T-helper 1 cell (primary cell): ENCODE data around the gene NHLRC1.
"Not testable (repeated sequence)": the region's sequence is repeated elsewhere in the genome, so short reads cannot be mapped to it uniquely, and the experiment has no call there.

Source experiments
- DNase-seq, 5 donors: peaks; one replicate each; pipeline ENCODE4 v3.0.0-alpha.2; 2012 to 2020
- total RNA-seq, 4 donors: gene quantifications; one replicate each; lab custom pipeline; 2026; lab: John Stamatoyannopoulos, UW

The NHLRC1 gene
- total RNA-seq, result 0.12 to 0.85 (median 0.48) reads per million in 4 donors

DNA sequence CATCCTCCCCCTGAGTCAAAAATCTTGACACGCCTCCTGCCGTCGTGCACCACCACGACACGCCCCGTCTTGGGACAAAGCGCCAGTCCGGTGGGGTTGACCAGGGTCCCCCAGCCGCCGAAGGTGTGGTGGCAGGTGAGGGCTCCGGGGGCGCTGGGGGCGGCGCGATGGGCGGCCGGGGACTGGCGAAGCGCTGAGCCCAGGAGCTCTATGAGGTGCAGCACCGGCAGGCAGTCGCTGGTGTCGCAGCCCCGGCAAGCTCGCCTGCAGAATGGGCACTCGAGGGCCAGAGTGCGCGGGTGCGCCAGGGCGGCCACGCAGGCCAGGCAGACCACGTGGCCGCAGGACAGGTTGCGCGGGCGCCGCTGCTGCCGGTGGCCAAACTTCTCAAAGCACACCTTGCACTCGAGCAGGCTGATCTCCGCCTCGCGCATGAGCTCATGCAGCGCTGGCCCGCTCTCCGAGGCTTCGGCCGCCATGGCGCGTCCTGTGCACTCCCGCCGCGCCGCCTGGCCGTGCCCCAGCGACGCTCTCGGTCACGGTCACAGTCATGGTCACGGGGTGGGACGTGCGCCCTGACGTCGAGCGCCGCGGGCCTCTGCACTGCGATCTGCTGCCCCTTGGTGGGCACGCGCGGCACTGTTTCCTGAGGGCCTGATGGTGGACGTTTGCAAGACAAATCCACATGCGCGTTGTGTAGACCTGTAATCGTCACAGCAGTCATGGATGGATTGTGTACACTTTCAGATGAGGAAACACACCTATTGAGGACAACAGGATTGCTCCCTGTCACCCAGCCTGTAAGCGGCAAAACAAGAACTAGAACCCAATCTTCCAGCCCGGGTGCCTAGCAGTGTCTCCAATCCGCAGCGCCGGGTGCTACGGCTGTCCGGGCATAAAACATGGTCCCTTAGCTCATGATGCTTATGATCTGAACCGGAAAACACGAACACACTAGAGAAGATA is at the start of gene NHLRC1:
TSS of gene NHLRC1 (minus strand) at position 550 of the 966 bp plus-strand sequence. CDS start at position 479, 71 bp downstream.
- DNase-seq, result peak; percentile 28 to 82 (median 54)

DNA sequence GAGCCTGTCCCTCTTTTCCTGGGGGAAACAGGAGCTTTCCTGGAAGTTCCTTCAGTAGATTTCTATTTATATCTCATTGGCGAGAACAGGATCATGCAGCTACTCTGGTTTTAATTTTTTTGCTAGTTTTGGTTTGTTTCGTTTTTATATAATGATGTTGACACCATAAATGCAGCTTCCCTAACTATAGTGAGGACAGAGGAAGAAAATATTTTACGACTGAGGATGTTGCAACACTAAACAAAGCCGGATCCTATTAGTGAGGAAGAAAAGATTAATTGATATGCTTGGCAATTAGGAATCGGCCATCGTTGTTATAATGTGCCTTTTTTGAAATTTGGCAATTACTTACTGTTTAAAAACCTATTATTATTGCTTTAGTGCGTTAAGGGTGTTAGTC is 49.4 kb upstream of the NHLRC1 start:
- no peak for DNase-seq

DNA sequence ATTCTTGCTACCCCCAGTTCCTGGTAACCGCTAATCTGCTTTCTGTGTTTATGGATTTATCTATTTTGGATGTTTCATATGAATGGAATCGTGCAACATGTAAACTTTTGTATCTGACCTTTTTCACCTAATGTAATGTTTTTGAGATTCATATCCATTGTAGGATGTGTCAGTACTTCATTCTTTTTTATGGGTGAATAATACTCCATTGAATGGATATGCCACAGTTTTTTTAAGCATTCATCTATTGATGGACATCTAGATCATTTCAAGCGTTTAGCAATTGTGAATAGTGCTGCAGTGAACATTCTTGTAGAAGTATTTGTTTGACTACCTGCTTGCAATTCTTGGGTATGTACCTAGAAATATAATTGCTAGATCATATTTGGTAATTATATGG is 45.8 kb upstream of the NHLRC1 start:
- no peak for DNase-seq

DNA sequence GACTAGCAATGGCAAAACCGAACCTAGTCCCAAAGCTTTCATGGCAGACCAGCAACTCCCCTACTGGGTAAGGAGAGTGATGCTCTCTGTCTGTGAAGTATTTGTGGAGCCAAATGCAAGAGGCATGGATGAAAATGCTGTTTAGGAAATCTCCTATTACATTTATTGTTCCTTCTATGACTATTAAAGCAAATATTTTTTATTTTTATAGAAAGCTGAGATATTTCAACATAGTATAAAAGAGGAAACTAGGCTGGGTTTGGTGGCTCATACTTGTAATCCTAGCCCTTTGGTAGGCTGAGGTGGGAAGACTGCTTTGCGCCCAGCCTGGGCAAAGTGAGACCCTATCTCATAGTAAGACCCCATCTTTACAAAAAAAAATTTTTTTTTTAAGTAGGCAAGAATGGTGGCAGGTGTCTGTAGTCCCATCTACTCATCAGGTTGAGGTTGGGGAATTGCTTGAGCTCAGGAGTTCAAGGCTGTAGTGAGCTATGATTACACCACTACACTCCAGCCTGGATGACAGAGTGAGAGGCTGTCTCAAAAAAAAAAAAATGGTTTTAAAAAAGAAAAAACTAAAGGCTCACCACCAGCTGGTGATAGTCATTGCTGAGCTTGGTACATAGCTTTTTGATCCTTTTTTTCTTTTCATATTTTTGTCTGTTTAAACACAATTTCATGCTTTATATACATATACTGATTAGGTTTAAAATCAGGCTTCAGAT is 44.0 kb upstream of the NHLRC1 start:
- DNase-seq, result no peak

DNA sequence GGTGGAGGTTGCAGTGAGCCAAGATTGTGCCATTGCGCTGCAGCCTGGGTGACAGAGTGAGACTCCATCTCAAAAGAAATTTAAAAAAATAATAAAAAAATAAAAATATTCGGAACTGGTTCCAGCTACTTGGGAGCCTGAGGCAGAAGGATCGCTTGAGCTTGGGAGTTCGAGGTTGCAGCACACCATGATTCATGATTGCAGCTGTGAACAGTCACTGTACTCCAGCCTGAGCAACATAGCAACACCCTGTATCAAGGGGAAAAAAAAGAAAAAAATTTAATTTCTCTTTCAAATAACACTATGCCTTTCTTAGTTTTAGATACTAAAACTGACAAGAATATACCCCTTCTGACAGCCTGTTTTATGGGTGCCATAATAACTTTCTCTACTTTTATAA is 43.3 kb upstream of the NHLRC1 start:
- no peak for DNase-seq

DNA sequence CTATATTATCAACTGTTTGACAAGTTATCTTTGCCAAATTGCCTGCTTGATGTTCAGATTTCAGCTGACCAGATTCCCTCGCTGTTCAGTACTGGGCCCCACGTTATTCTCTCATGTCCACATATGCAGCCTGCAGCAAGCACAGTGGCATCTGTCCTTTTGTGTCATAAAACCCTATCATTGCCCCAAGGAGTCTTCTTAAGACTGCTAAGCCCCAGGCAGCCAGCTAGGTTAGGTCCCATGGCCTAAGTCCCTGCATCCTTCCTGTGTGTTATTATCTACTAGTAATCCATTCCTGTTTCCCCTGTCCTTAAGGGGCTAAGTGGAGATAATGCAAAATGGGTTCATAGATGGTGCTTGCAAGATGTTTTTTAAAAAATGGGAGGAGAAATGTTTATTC is 39.9 kb upstream of the NHLRC1 start:
- DNase-seq, result no peak

DNA sequence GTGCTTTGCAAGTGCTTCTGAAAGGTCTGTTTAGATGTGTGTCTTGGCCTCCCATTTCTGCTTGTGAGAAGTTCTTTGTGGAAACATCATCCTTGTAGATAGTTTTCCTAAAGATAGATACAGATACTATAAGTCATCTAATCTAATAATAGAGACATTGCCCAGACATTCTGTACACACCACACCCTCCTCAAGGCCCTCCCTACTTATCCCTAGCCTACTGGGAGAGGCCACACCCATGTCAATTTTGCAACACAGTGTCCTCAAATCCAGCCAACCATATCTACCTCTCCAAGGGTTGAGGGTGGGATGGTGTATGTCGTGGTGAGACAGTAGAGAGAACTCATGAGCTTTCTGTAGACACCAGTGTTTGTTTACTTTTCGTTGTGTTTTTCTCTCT is 39.0 kb upstream of the NHLRC1 start:
- no peak for DNase-seq

DNA sequence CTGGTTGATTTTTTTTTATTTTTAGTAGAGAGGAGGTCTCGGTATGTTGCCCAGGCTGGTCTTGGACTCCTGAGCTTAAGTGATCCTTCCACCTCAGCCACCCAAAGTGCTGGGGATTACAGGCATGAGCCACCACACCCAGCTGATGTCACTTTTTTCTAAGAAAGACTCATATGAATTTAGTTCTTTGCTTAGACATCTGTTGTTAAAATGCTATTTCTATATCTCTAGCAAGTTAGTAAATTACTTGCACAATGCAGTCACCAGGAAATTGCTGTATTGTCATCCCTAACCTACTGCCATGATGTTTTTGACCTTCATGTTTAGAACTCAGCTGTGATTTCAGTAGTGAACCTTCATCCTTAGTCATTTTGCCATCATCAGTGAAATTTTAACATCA is 38.4 kb upstream of the NHLRC1 start:
- peak in 1 of 5 donors; percentile 39 for DNase-seq

DNA sequence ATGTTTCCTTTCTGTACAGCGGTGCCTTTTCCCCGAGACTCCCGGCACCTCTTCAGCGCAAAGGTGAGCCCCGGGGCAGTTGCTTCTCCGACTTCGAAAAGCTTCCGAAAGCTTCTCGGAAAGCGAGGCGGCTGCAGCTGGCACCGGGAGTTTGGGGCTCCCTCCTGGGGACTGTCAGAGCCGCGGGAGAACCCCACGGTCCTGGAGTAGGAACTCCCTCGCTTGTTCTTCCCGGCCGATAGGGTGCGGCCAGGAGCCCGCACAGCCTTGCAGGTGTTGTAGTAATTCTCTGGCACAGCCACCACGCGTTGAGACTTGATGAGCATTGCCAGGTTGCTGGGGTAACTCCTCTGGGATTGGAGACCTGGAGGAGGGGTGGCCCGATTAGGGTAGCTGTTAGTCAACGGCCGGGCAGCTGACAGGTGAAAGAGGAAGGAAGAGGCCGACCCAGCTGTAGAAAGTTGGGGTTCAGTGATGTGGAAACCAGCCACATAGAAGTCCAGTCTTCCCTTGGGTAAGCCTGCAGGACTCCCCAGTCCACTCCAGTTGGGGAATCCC is 33.5 kb upstream of the NHLRC1 start:
- peak; percentile 18 to 36 (median 31) for DNase-seq

DNA sequence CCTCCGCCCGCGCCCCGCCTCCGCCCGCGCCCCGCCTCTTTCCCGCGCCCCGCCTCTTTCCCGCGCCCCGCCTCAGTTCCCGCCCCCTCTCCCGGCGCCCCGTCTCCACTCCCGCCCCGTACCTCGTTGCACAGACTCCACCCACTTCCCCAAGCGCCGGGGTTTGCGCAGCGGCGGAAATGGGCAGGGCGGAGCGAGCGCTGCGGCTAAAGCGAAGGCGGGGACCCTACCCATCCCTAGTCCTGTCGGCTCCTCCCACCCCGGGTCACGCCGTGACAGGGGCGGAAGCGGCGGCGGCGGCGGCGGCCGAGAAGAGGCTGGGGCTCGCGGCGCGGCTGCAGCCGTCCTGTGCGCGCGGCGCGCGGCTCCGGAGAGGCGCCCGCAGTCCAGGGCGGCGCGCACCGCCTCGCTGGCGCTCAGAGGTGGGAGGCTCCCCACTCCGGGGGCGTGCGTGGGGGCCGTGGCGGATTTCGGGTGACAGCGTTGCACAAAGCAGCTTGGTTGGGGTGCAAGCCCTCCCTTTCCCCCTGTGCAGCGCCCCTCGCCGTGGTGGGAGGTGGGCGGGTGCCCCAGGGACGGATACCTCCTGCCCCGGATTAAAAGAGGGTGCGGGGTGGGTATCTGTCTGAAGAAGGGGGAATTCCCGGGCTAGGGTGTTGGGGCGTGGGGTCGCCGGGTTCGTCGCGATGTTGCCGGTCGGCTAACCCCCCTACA is 32.8 kb upstream of the NHLRC1 start, which contains the start of gene KDM1B:
TSS of gene KDM1B (plus strand) at position 273 of the 714 bp plus-strand sequence. CDS start 4,474 bp downstream, outside the sequence.
- peak; percentile 98 to 99 (median 98) for DNase-seq

DNA sequence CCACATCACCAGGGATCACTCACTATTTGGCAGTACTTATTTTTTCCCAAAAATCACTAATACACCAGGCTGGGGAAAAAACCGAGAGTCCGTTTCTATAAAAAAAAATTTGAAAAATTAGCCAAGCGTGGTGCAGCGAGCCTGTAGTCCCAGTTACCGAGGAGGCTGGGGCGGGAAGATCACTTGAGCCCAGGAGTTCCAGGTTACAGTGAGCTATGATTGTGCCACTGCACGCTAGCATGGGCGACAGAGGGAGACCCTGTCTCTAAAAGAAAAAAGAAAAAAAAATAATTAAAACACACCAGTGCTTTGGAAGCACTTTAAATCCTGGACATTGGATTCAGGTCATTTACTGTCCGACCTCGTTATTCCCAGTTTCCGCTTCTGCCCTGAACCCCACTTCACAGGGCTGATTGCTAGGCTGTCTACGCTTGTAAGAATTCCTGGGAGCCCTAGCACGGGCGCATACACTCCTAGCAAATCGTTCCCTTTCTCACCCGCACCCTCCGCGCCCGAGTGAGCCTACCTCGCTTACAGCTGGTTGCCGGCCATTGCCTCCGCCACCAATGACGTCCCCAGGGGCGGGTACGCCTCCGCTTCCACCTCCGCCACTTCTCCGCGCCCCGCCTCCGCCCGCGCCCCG is 32.2 kb upstream of the NHLRC1 start, which contains the start of gene TPMT:
TSS of gene TPMT (minus strand) at position 571 of the 643 bp plus-strand sequence. CDS start 5,950 bp downstream, outside the sequence.
- no peak for DNase-seq

DNA sequence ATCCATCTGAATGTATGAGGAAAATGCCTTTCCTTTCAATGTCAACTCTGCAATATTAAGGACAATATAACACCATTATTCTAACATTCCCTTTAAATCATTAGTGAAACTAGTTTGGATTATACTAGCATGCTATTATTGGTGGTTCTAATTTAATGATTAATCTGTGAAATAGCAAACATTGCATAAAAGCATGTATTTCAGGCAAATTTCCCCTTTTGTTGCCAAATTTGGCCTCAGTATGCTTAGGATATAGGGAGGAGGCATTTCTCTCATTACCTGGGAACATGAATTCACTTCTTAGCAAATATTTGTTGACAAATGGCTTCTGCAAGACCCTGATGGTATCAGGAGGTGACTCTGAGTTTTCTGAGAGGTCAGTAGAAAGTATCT is 30.8 kb upstream of the NHLRC1 start:
- DNase-seq, result no peak

DNA sequence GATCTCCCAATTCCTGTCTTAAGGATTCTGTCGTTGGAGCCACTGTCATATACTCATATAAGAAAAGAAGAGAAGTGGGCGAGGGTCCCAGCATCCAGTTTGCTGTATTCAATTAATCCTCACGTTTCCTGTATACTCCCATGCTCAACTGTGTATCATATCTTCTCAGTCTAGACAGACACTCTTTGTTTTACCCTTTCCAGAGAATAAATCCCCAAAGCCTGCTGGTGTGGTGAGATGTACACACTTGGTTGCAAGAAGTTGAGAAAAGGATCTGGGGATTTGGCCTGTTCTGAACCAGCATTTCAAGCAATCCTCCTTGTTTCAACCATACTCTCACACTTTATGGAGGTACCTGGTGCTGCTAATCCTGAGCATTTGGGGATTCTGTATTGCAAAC is 29.3 kb upstream of the NHLRC1 start:
- DNase-seq, result no peak

DNA sequence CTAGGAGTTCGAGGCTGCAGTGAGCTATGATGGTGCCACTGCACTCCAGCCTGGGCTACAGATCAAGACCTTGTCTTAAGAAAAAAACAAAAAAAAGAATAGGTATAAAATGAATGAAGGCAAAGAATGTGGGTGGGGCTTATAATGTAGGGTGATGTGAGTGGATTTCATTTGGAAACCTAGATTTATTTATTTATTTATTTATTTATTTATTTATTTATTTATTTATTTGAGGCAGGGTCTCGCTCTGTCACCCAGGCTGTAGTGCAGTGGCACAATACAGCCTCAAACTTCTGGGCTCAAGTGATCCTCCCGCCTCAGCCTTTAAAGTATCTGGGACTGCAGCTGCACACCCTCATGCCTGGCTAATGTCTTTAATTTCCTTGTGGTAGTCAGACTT is 28.9 kb upstream of the NHLRC1 start:
- DNase-seq, result not testable (repeated sequence)

DNA sequence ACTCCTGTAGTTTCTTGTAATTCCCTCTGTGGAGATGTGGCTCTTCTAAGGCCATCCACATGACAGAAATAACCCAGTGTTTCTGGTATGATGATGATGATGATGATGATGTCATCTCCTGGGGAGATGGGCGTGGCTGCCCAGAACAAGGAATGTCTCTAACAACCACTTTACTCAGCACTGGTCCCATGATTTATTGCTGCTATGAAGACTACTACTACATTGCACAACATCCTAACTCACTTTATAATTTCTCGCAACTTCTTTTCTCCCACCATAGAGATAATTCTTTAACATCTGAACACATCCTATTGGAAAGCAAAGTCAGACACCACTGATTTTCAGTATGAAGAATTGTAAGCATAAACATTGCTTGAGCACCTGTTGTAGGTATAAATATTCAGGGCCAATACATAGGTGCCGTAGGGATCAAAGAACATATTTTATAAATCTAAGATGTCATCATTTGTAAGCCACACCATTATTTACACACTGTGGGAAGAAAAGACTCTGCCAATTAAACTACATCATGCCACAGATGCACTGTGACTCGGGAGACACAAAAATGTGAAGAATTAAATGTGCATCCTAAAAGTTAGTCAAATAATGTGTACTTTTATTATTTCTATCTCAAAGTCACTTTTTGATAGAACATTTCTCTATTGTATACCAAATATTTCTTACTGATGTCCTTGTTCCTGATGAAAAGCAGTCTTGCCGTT is 26.0 kb upstream of the NHLRC1 start:
- no peak for DNase-seq

DNA sequence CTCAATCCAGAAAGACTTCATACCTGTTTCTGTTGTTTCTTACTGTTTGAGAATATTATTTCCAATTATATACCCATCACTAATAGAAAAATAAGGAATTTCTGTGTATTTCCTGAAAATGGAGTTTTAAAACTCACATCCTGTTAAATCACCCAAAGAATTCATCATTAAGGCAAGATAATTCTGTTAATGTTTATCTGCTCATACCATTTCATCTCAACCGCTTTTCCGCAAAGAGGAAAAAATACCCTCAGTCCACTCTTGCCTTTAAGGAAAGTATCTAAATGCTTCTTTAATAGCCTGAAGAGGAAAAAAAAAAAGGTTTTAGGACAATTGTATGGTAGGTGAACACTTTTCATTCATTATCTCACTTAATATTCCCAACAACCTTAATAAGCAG is 25.1 kb upstream of the NHLRC1 start:
- DNase-seq, result no peak

DNA sequence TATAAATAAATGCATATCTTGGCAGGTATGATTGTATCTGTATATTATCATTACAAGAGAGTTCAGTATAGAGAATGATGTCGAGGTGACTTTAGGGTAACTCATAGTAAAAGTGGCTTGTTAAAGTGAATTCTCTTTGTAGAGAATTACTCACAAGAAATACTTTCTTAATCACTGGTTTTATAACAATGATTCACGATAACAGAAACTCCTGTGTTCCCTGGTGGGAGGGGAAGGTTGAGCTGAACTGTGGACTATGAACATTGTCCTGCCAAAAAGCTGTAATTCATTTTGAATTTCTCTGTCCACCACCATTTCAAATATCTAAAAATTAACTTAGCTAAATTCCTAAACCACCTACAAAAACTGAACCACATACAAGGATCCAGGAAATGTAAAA is 24.7 kb upstream of the NHLRC1 start:
- DNase-seq, result no peak

DNA sequence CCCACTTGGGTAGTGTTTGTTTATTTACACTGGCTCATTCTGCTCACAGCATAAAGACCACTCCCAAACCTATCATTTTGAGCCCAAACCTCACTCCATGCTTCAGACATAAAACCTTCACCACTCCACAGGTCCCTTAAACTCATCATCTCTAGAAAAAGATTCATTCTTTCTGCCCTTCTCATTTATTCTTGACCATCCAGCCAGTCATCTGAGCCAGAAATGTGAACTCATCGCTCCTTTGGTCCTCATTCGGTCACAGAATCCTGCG is 20.0 kb upstream of the NHLRC1 start:
- no peak for DNase-seq

DNA sequence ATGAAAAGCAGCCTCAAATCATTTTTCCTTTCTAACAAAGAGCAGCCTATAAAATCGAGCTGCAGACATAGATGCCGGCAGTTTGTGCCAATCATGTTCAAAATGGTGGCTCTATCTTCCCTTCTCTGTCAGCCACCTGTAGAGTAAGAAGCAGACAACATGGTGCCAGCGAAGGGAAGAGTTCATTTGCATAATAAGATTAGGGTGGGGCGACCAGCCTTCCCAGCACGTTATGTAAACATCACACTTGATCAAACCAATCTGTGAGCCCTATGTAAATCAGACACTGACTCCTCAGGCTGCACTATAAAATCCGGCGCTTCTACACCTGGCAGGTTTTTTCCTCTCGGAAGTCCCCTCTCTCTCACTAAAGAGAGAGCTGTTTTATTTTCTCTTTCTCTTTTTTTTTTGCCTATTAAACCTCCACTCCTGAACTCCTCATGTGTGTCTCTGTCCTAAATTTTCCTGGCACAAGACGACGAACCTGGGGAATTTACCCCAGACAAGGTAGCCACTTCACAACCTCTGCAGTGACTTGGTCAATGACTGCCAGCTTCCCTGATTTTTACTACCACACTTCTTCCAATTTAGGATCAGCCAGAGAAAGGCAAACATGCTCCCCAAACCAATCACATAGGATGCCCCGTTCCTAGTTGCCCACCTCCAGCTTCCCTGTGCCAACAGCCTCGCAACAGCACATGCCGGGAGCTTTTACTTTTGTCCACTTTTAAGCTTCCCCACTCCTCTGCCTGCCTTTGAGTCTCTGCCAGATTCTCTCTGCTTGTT is 19.5 kb upstream of the NHLRC1 start:
- DNase-seq, result no peak

DNA sequence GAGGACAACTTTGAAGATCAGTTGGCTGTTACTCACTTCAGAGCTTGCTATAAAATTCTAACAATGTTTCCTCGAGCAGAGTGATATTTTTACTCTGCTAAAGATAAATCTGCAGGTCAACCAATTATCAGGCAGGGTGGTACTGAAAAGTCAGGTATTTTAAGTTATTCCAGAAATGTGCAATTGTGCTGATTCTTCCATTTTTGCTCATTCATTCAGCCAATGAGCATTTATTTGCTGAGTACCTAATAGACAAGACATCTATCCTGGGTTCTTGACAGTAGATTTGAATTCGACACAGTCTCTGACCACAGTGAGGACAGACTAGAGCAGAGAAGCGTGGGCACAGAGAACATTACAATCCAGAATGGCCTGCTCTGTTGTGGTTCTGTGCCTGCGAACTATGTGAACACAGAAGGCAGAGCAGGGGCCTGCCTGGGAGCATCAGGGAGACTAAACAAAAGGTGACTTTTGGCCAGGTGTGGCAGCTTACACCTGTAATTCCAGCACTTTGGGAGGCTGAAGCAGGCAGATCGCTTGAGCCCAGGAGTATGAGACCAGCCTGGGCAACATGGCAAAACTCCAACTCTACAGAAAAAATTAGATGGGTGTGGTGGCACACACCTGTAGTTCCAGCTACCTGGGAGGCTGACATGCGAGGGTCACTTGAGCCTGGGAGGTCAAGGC is 17.6 kb upstream of the NHLRC1 start:
- DNase-seq, result no peak
